ENCODE results near the gene LRP1.

DNA sequence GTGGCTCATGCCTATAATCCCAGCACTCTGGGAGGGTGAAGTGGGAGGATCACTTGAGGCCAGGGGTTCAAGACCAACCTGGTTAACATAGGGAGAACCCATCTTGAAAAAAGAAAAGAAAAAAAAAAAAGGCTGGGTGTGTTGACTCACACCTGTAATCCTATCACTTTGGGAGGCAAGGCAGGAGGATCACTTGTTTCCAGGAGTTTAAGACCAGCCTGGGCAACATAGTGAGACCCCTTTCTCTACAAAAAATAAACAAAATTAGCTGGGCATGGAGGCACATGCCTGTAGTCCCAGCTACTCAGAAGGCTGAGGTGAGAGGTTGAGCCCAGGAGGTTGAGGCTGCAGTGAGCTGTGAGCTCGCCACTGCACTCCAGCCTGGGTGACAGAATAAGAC, 42.1 kb downstream of the LRP1 start:
- TF ChIP-seq, protein P1, sequence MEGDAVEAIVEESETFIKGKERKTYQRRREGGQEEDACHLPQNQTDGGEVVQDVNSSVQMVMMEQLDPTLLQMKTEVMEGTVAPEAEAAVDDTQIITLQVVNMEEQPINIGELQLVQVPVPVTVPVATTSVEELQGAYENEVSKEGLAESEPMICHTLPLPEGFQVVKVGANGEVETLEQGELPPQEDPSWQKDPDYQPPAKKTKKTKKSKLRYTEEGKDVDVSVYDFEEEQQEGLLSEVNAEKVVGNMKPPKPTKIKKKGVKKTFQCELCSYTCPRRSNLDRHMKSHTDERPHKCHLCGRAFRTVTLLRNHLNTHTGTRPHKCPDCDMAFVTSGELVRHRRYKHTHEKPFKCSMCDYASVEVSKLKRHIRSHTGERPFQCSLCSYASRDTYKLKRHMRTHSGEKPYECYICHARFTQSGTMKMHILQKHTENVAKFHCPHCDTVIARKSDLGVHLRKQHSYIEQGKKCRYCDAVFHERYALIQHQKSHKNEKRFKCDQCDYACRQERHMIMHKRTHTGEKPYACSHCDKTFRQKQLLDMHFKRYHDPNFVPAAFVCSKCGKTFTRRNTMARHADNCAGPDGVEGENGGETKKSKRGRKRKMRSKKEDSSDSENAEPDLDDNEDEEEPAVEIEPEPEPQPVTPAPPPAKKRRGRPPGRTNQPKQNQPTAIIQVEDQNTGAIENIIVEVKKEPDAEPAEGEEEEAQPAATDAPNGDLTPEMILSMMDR (IDR thresholded peaks at IDR 0.05; ENCODE audit: low read depth, low read length) = no peak
- no peak for TF ChIP-seq EZH2phosphoT487 (IDR thresholded peaks at IDR 0.05; ENCODE audit: low read depth)

All from OCI-LY3 (cell line).